Mesodermal cell (in vitro differentiated cells): ENCODE measurements around the gene TSFM.

Experiments used
- H3K27ac ChIP-seq: 2 replicates; pipeline ENCODE4 v1.7.0; 2013; ENCODE audit warnings: mild to moderate bottlenecking, low read depth, low read length, moderate library complexity; ENCODE audit not compliant: severe bottlenecking
- H3K36me3 ChIP-seq: 2 replicates; pipeline ENCODE4 v1.7.1; 2013; ENCODE audit warnings: mild to moderate bottlenecking, low read length, moderate library complexity; ENCODE audit not compliant: control insufficient read depth, insufficient read depth
- H3K4me1 ChIP-seq: one replicate; pipeline ENCODE4 v1.7.1; 2013; ENCODE audit warnings: mild to moderate bottlenecking, low read length; ENCODE audit not compliant: insufficient read depth, control insufficient read depth, poor library complexity, severe bottlenecking
- H3K4me3 ChIP-seq: 2 replicates; pipeline ENCODE4 v1.7.0; 2013; ENCODE audit warnings: low read length, control low read depth, mild to moderate bottlenecking; ENCODE audit not compliant: insufficient read depth, poor library complexity, severe bottlenecking; ENCODE audit errors: extremely low read depth
- H3K9me3 ChIP-seq: 2 replicates; pipeline ENCODE4 v1.7.1; 2013; ENCODE audit warnings: mild to moderate bottlenecking, low read length, moderate library complexity; ENCODE audit not compliant: control insufficient read depth
- WGBS, 2 experiments: methylation state at CpG; one replicate each; pipeline ENCODE4 v1.1.5; 2013; ENCODE audit warnings: missing lambda C conversion rate in 2 of 2; ENCODE audit not compliant: insufficient coverage in 2 of 2; 5-methylcytosine and 5-hydroxymethylcytosine counted together

TSFM gene

GRCh38 chr12:57838594-57839302 lies 56.2 kb downstream of the TSFM start:
- no peaks in the 10 kb centered on the region for H3K9me3 ChIP-seq
- H3K4me3 ChIP-seq = no peak overlapping the region
- H3K4me1 ChIP-seq = peaks cover 58% of the 10 kb centered on the region
- peak overlapping the region; percentile 60 for H3K27ac ChIP-seq
- peaks cover 16% of the 10 kb centered on the region for H3K36me3 ChIP-seq
- WGBS, 2 experiments = 90 to 97% methylated on average over 7 to 8 of the region's 8 CpGs

GRCh38 chr12:57839996-57840395 lies 57.4 kb downstream of the TSFM start:
- Histone ChIP-seq H3K9me3 (no peaks in the 10 kb centered on the region), H3K36me3 (peaks cover 16% of the 10 kb centered on the region), H3K4me3 (no peak overlapping the region), H3K27ac (no peak overlapping the region), H3K4me1 (peaks cover 60% of the 10 kb centered on the region)
- 91 to 97% methylated on average over 4 to 5 of the region's 5 CpGs for WGBS, 2 experiments

GRCh38 chr12:57840726-57841125 lies 58.1 kb downstream of the TSFM start:
- H3K4me1 ChIP-seq = peaks cover 59% of the 10 kb centered on the region
- H3K27ac ChIP-seq = no peak overlapping the region

GRCh38 chr12:57841445-57841844 lies 58.9 kb downstream of the TSFM start:
- H3K4me3 ChIP-seq = no peak overlapping the region
- no peak overlapping the region for H3K27ac ChIP-seq
- peaks cover 51% of the 10 kb centered on the region for H3K4me1 ChIP-seq
- 100% methylated on average over 1 of the region's 4 CpGs; no CpG with 5 or more reads in 1 of the 2 experiments for WGBS, 2 experiments
- H3K36me3 ChIP-seq = peaks cover 13% of the 10 kb centered on the region
- H3K9me3 ChIP-seq = no peaks in the 10 kb centered on the region

More at GRCh38 chr12:57840726-57841125, 58.1 kb downstream of the TSFM start:
- WGBS, 2 experiments = 87 to 93% methylated on average over 3 of the region's 3 CpGs
- Histone ChIP-seq H3K9me3 (no peaks in the 10 kb centered on the region), H3K4me3 (no peak overlapping the region), H3K36me3 (peaks cover 16% of the 10 kb centered on the region)

- Histone ChIP-seq H3K27ac (no peak overlapping the region), H3K4me3 (no peak overlapping the region), H3K36me3 (peaks cover 13% of the 10 kb centered on the region), H3K4me1 (peaks cover 41% of the 10 kb centered on the region), H3K9me3 (no peaks in the 10 kb centered on the region)
- WGBS, 2 experiments = 51 to 59% methylated on average over 11 to 13 of the region's 14 CpGs
Measured at GRCh38 chr12:57842342-57843294, 60.0 kb downstream of the TSFM start.

- H3K4me3 ChIP-seq = peak overlapping the region; percentile 99
- H3K4me1 ChIP-seq = peaks cover 30% of the 10 kb centered on the region
- WGBS, 2 experiments = 0 to 1% methylated on average over 31 to 33 of the region's 42 CpGs
- H3K9me3 ChIP-seq = no peaks in the 10 kb centered on the region
- peaks cover 9% of the 10 kb centered on the region for H3K36me3 ChIP-seq
- peak overlapping the region; percentile 100 for H3K27ac ChIP-seq
Measured at GRCh38 chr12:57844709-57845477, 62.3 kb downstream of the TSFM start.

GRCh38 chr12:57845478-57846284 lies 63.1 kb downstream of the TSFM start:
- H3K9me3 ChIP-seq = no peaks in the 10 kb centered on the region
- WGBS, 2 experiments = 0% methylated on average over 63 to 74 of the region's 81 CpGs
- peak overlapping the region; percentile 100 for H3K27ac ChIP-seq
- peaks cover 30% of the 10 kb centered on the region for H3K4me1 ChIP-seq
- peak overlapping the region; percentile 99 for H3K4me3 ChIP-seq
- H3K36me3 ChIP-seq = peaks cover 1% of the 10 kb centered on the region

GRCh38 chr12:57846285-57846576 lies 63.6 kb downstream of the TSFM start:
- peak overlapping the region; percentile 100 for H3K27ac ChIP-seq
- no peaks in the 10 kb centered on the region for H3K9me3 ChIP-seq
- H3K4me1 ChIP-seq = peaks cover 28% of the 10 kb centered on the region
- WGBS, 2 experiments = 1% methylated on average over 17 to 23 of the region's 26 CpGs
- H3K36me3 ChIP-seq = no peaks in the 10 kb centered on the region
- peak overlapping the region; percentile 99 for H3K4me3 ChIP-seq

- 1% methylated on average over 27 to 36 of the region's 58 CpGs for WGBS, 2 experiments
- peak within 1 kb of the TSS; percentile 100 for H3K27ac ChIP-seq
- H3K9me3 ChIP-seq = no peaks in the 10 kb centered on the region
- peaks cover 24% of the 10 kb centered on the region for H3K4me1 ChIP-seq
- peak within 1 kb of the TSS; percentile 99 for H3K4me3 ChIP-seq
- no peaks in the 10 kb centered on the region for H3K36me3 ChIP-seq
Measured at GRCh38 chr12:57846577-57847319, 64.2 kb downstream of the TSFM start, which contains the start of gene CTDSP2. Gene CTDSP2, minus strand, starts transcription at chr12:57846729. Its CDS starts 294 bp downstream, at chr12:57846435.
